Stimulated activated CD8-positive, alpha-beta memory T cell treated with anti-CD3 and anti-CD28 coated beads, Interleukin-7, amount 100 ng/mL, for 1 hour (primary cell): ENCODE measurements around the gene SLITRK2.

Source experiments
- DNase-seq, 2 donors: peaks; one replicate each; pipeline ENCODE4 v3.0.0-alpha.2; 2020; ENCODE audit warnings: low read depth in 2 of 2

Gene SLITRK2

DNA sequence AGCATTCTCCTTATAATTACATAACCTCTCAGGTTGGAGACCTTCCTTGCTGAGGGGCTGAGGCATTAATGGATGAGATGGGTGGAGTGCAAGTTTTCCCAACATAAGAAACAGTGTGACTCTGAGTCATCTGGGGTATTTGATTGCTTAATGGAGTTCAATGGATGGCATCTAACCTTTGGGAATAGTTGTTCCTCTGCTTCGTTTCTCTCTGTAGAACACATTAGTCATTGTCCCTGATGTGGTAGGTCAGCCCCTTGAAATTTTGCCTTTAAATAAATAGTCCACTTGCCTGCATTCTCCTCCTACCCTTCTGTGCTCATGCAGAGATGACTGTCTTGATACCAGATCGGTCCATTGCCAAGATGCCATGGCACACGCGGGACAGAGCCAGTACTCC, 38.6 kb downstream of the SLITRK2 start:
- DNase-seq = no peak

DNA sequence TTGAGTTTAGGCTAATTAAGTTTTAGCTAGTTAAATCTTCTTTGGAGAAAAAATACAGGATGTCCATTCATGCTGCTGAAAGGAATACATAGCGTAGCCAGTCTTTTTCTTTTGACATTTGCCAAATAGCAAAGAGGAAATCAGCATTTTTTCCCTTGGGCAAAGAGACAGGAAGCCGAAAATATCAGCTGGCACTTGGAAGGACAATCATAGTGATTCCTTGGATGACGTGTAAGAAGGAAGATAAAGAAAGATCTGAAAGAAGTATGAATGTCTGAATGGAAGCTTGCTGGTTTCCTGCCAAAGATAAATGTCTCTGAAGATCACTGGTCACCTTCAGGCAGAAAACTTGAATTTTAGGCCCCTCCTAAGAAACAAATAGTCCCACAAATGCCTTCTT, 44.2 kb downstream of the SLITRK2 start:
- no peak for DNase-seq

DNA sequence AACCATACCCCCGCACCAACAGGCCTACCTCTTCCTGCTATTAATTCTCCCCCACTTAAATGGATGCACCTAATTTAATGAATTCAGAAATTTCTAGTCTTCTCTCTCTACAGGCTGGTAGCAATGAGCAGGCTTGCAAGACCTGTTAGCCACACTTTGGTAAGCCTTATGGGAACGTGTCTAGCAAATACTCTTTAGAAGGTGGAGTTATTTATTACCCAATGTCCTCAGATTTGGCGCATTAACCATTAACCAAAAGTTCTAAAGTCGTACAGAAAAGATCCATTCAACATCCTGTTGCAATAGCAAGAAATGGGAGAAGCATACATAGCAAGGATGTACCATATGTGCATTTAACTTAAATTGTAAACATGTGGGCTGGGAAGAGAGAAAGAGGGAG, 47.5 kb downstream of the SLITRK2 start:
- no peak for DNase-seq
